IMR-90 (cell line): Measurements from ENCODE around the gene PXYLP1. TPM values are rescaled to one million over a fixed set of nuclear protein-coding genes. Genes with fewer than 3 reads are reported as not detected.

ENCODE experiments used
- ATAC-seq: fragments of 200-7000 bp; cut with Tn5 transposase; 2 replicates; pipeline ENCODE4 v1.9.1; 2020; ENCODE audit warnings: low read depth, mild to moderate bottlenecking, moderate library complexity
- BruUV-seq: library from RNA; stranded (reverse); fragments of 400-500 nt; replicated peaks from 2 replicates; lab custom pipeline; 2021; lab: Mats Ljungman, UMichigan
- CTCF ChIA-PET: fragments of 300-600 bp; formaldehyde crosslinking; extraction: SDS; loops from one replicate; lab custom pipeline; 2021; ENCODE audit warnings: antibody characterized with exemption; lab: Yijun Ruan, JAX
- POLR2A ChIA-PET: fragments of 300-600 bp; sonication (Branson Sonifier 250); formaldehyde crosslinking; loops from one replicate; lab custom pipeline; 2022; ENCODE audit warnings: antibody characterized with exemption; ENCODE audit not compliant: unreplicated experiment; lab: Charles Lee
- DNase-seq: peaks from one replicate; pipeline ENCODE4 v3.0.0; 2013
- H2AFZ ChIP-seq: replicated peaks from 2 replicates; pipeline ENCODE3; 2013; ENCODE audit warnings: low read length, mild to moderate bottlenecking; ENCODE audit not compliant: poor library complexity
- H2AK5ac ChIP-seq: 2 replicates; pipeline ENCODE4 v1.6.1; 2013; ENCODE audit warnings: low read depth, low read length, inconsistent platforms
- H2AK9ac ChIP-seq: replicated peaks from 2 replicates; pipeline ENCODE3; 2013; ENCODE audit warnings: mild to moderate bottlenecking, low read depth, low read length, moderate library complexity; ENCODE audit not compliant: poor library complexity
- H2BK120ac ChIP-seq: 2 replicates; pipeline ENCODE4 v1.6.1; 2013; ENCODE audit warnings: low read depth, low read length, inconsistent platforms
- H2BK15ac ChIP-seq: 3 replicates; pipeline ENCODE4 v1.6.1; 2013; ENCODE audit warnings: low read depth, low read length, inconsistent platforms
- H2BK20ac ChIP-seq: 2 replicates; pipeline ENCODE4 v1.6.1; 2013; ENCODE audit warnings: low read depth, mild to moderate bottlenecking, inconsistent platforms, low read length, moderate library complexity
- H2BK5ac ChIP-seq: 2 replicates; pipeline ENCODE4 v1.6.1; 2013; ENCODE audit warnings: mild to moderate bottlenecking, low read depth, low read length, inconsistent platforms; ENCODE audit not compliant: poor library complexity, severe bottlenecking
- H3K14ac ChIP-seq: replicated peaks from 2 replicates; pipeline ENCODE4 v1.6.1; 2013; ENCODE audit warnings: low read depth, low read length, inconsistent platforms
- H3K18ac ChIP-seq: 2 replicates; pipeline ENCODE4 v1.6.1; 2013; ENCODE audit warnings: low read depth, low read length, control low read depth
- H3K23ac ChIP-seq: 2 replicates; pipeline ENCODE4 v1.6.1; 2013; ENCODE audit warnings: low read depth, low read length, inconsistent platforms
- H3K27ac ChIP-seq: 2 replicates; pipeline ENCODE4 v1.5.1; 2013; ENCODE audit warnings: mild to moderate bottlenecking, control low read depth, low read length; ENCODE audit not compliant: insufficient read depth
- H3K27me3 ChIP-seq: 2 replicates; pipeline ENCODE4 v1.6.1; 2013; ENCODE audit warnings: low read length; ENCODE audit not compliant: control insufficient read depth, insufficient read depth
- H3K36me3 ChIP-seq: 2 replicates; pipeline ENCODE4 v1.6.1; 2013; ENCODE audit warnings: low read length, mixed read lengths; ENCODE audit not compliant: control insufficient read depth, insufficient read depth
- H3K4ac ChIP-seq: 2 replicates; pipeline ENCODE4 v1.6.1; 2013; ENCODE audit warnings: low read depth, low read length, inconsistent platforms
- H3K4me1 ChIP-seq: 2 replicates; pipeline ENCODE4 v1.6.1; 2013; ENCODE audit warnings: low read length, mixed read lengths; ENCODE audit not compliant: control insufficient read depth, insufficient read depth
- H3K4me2 ChIP-seq: 2 replicates; pipeline ENCODE4 v1.6.1; 2013; ENCODE audit warnings: low read depth, mild to moderate bottlenecking, control low read depth, low read length, moderate library complexity
- H3K4me3 ChIP-seq: 2 replicates; pipeline ENCODE4 v1.5.1; 2013; ENCODE audit warnings: low read depth, mild to moderate bottlenecking, control low read depth, low read length, moderate library complexity; ENCODE audit not compliant: insufficient read depth
- H3K56ac ChIP-seq: 2 replicates; pipeline ENCODE4 v1.6.1; 2013; ENCODE audit warnings: low read length, inconsistent platforms; ENCODE audit not compliant: insufficient read depth; ENCODE audit errors: extremely low read depth
- H3K79me1 ChIP-seq, 2 experiments: 2 replicates each; pipeline ENCODE4 v1.6.1; 2013; ENCODE audit warnings: low read length in 2 of 2, inconsistent platforms in 1 of 2, low read depth in 1 of 2
- H3K9ac ChIP-seq: 2 replicates; pipeline ENCODE4 v1.6.1; 2013; ENCODE audit warnings: low read depth, low read length, control low read depth
- H3K9me1 ChIP-seq: 2 replicates; pipeline ENCODE4 v1.6.1; 2013; ENCODE audit warnings: low read length, inconsistent platforms; ENCODE audit not compliant: insufficient read depth
- H3K9me3 ChIP-seq: 2 replicates; pipeline ENCODE4 v1.6.1; 2013; ENCODE audit warnings: low read length; ENCODE audit not compliant: control insufficient read depth, insufficient read depth
- H4K20me1 ChIP-seq: 2 replicates; pipeline ENCODE4 v1.6.1; 2013; ENCODE audit warnings: low read length, inconsistent platforms; ENCODE audit not compliant: insufficient read depth
- H4K5ac ChIP-seq: 2 replicates; pipeline ENCODE4 v1.6.1; 2013; ENCODE audit warnings: mild to moderate bottlenecking, low read depth, low read length, control low read depth
- H4K8ac ChIP-seq, 2 experiments: 2 replicates each; pipeline ENCODE4 v1.6.1; 2013; ENCODE audit warnings: low read depth in 2 of 2, low read length in 2 of 2, control low read depth in 1 of 2, inconsistent platforms in 1 of 2
- H4K91ac ChIP-seq: 2 replicates; pipeline ENCODE4 v1.6.1; 2013; ENCODE audit warnings: low read depth, low read length, inconsistent platforms; ENCODE audit not compliant: insufficient read depth
- CEBPB ChIP-seq: IDR thresholded peaks from 2 replicates; pipeline ENCODE4 v1.6.1; 2012; ENCODE audit warnings: low read depth, low read length, improper control_type of control experiment
- CHD1 ChIP-seq: IDR thresholded peaks from 2 replicates; pipeline ENCODE4 v1.6.1; 2012; ENCODE audit warnings: low read depth, low read length, improper control_type of control experiment
- MAZ ChIP-seq: IDR thresholded peaks from 2 replicates; pipeline ENCODE4 v1.6.1; 2012; ENCODE audit warnings: low read depth, mild to moderate bottlenecking, low read length, improper control_type of control experiment, moderate library complexity, borderline replicate concordance
- NFE2L2 ChIP-seq: fragments of 150-350 bp; IDR thresholded peaks from 2 replicates; pipeline ENCODE4 v1.6.1; 2016; ENCODE audit warnings: low read depth, mild to moderate bottlenecking, low read length
- USF2 ChIP-seq: fragments of 150-350 bp; IDR thresholded peaks from 2 replicates; pipeline ENCODE4 v1.6.1; 2017; ENCODE audit warnings: mild to moderate bottlenecking, antibody characterized with exemption, low read length, low read depth
- WGBS, 2 experiments: methylation state at CpG; one replicate each; pipeline versions ENCODE4 v1.1.5 to v1.1.7; 2013; ENCODE audit warnings: missing lambda C conversion rate in 2 of 2; ENCODE audit not compliant: insufficient read length in 1 of 2; ENCODE audit errors: extremely low coverage in 2 of 2; 5-methylcytosine and 5-hydroxymethylcytosine counted together
- dilution Hi-C: fragments of 300-500 bp; cut with HindIII; formaldehyde crosslinking; loops from one replicate; pipeline ENCODE4 v1.14.3; 2018; ENCODE audit warnings: low sequenced_read_pairs; ENCODE audit not compliant: unreplicated experiment
- in situ Hi-C: fragments of 300-500 bp; cut with MboI; formaldehyde crosslinking; loops from 3 replicates; pipeline ENCODE4 v1.14.3; 2019; ENCODE audit warnings: low sequenced_read_pairs, inconsistent platforms, mixed read lengths
- intact Hi-C: fragments of 100-400 bp; cut with micrococcal nuclease; formaldehyde crosslinking; loops from 2 replicates; pipeline ENCODE4 v1.10.0; 2022
- polyA plus RNA-seq, 3 experiments: library from polyadenylated mRNA; depleted of rRNA; stranded (reverse); fragments of >200 nt; gene quantifications; 2 replicates each; pipeline ENCODE4 v1.2.3, GENCODE V29; 2012; ENCODE audit warnings: low replicate concordance in 1 of 3
- total RNA-seq: library from RNA; depleted of rRNA; stranded (reverse); fragments of >200 nt; gene quantifications from 2 replicates; pipeline ENCODE4 v1.2.3, GENCODE V29; 2012

Gene PXYLP1
- total and polyA plus RNA-seq, 2 of the 4 experiments (the other 2 are of a cell fraction) = 11.7 to 15.6 TPM

GRCh38 chr3:141328286-141329166 is 96.9 kb downstream of the PXYLP1 start:
- peak overlapping the region; percentile 23 for H2AK9ac ChIP-seq

More at GRCh38 chr3:141328286-141329166, 96.9 kb downstream of the PXYLP1 start:
- H3K4ac ChIP-seq = peak overlapping the region; percentile 54
- ChIA-PET POLR2A (no interaction called here), CTCF (no interaction called here)
- H3K9me3 ChIP-seq = no peaks in the 10 kb centered on the region
- peak overlapping the region; percentile 25; the same call in 1 of the 2 replicates for H3K18ac ChIP-seq
- H3K23ac ChIP-seq = peak overlapping the region; percentile 19; the same call in 1 of the 2 replicates
- 0 out of 2 replicates have a peak overlapping the region, but pooled peaks have one; percentile 47 for H3K14ac ChIP-seq
- peak overlapping the region; percentile 61; the same call in 1 of the 2 replicates for H2AK5ac ChIP-seq
- H3K4me3 ChIP-seq = no peak overlapping the region
- H3K79me1 ChIP-seq = peaks cover 0 to 20% of the 10 kb centered on the region in 2 experiments; a peak in 3 of 4 replicates
- no peak overlapping the region for H3K9ac ChIP-seq
- no peak overlapping the region for H3K4me2 ChIP-seq
- ATAC-seq (no peak), DNase-seq (no peak)
- no peak overlapping the region for H4K5ac ChIP-seq
- no peak overlapping the region for H3K56ac ChIP-seq
- peak overlapping the region; percentile 30 for H2BK120ac ChIP-seq
- TF ChIP-seq CEBPB (no peak), NFE2L2 (no peak), USF2 (no peak), MAZ (no peak), CHD1 (no peak)
- dilution Hi-C loops = no loop called here
- in situ Hi-C loops = loop anchor here (25.0 kb wide), 1 partner anchor 559 kb away; the partner anchor contains the start of gene ATP1B3
- peak overlapping the region; percentile 65 for H2BK15ac ChIP-seq
- H3K4me1 ChIP-seq = peaks cover 24% of the 10 kb centered on the region
- no peaks in the 10 kb centered on the region for H3K36me3 ChIP-seq
- H3K27me3 ChIP-seq = no peaks in the 10 kb centered on the region
- peak overlapping the region; percentile 10 for H2AFZ ChIP-seq
- 83% methylated on average over 3 of the region's 7 CpGs; no CpG with 5 or more reads in 1 of the 2 experiments for WGBS, 2 experiments
- peak overlapping the region; percentile 40; the same call in 1 of the 2 replicates for H4K91ac ChIP-seq
- BruUV-seq = no TSS peak
- intact Hi-C loops = no loop called here
- peak overlapping the region in 1 of 2 experiments; percentile 18; a peak in 2 of 4 replicates for H4K8ac ChIP-seq
- peak overlapping the region; percentile 50 for H2BK20ac ChIP-seq
- H2BK5ac ChIP-seq = peak overlapping the region; percentile 58
- peaks cover 24% of the 10 kb centered on the region for H3K9me1 ChIP-seq
- H4K20me1 ChIP-seq = no peaks in the 10 kb centered on the region
- H3K27ac ChIP-seq = no peak overlapping the region
